GM06990 (cell line): Measurements from ENCODE around the gene ZBTB7C.
"Not testable (repeated sequence)": the region's sequence is repeated elsewhere in the genome, so short reads cannot be mapped to it uniquely, and the experiment has no call there.

Source experiments
- DNase-seq: peaks from one replicate; pipeline ENCODE4 v3.0.0-alpha.2; 2011; ENCODE audit not compliant: insufficient read length; ENCODE audit errors: extremely low read depth
- H3K27me3 ChIP-seq: replicated peaks from 2 replicates; pipeline ENCODE4 v1.6.0; 2011; ENCODE audit warnings: low read length; ENCODE audit not compliant: control insufficient read depth, insufficient read depth
- H3K36me3 ChIP-seq: 2 replicates; pipeline ENCODE4 v1.5.1; 2011; ENCODE audit warnings: low read length; ENCODE audit not compliant: control insufficient read depth, insufficient read depth
- H3K4me3 ChIP-seq: replicated peaks from 2 replicates; pipeline ENCODE4 v1.5.1; 2011; ENCODE audit warnings: low read depth, mild to moderate bottlenecking, control low read depth, low read length
- CTCF ChIP-seq: IDR thresholded peaks from 2 replicates; pipeline ENCODE4 v1.5.1; 2011; ENCODE audit warnings: low read length, control low read depth, mild to moderate bottlenecking, inconsistent platforms; ENCODE audit not compliant: insufficient read depth, poor library complexity, severe bottlenecking

The ZBTB7C gene

GRCh38 chr18:48292229-48292628, 117.0 kb downstream of the ZBTB7C start:
- DNase-seq, result no peak
- no peak overlapping the region for H3K4me3 ChIP-seq
- no peak for TF ChIP-seq CTCF
- no peaks in the 10 kb centered on the region for H3K36me3 ChIP-seq
- no peaks in the 10 kb centered on the region for H3K27me3 ChIP-seq

- H3K36me3 ChIP-seq, result no peaks in the 10 kb centered on the region
- TF ChIP-seq CTCF, result no peak
- no peaks in the 10 kb centered on the region for H3K27me3 ChIP-seq
- no peak overlapping the region for H3K4me3 ChIP-seq
- no peak for DNase-seq
Observed at GRCh38 chr18:48290162-48290926, 118.8 kb downstream of the ZBTB7C start.

- TF ChIP-seq CTCF, result no peak
- Histone ChIP-seq H3K27me3 (no peaks in the 10 kb centered on the region), H3K4me3 (no peak overlapping the region), H3K36me3 (no peaks in the 10 kb centered on the region)
- DNase-seq, result no peak
Observed at GRCh38 chr18:48284743-48285142, 124.4 kb downstream of the ZBTB7C start.

GRCh38 chr18:48284011-48284410, 125.2 kb downstream of the ZBTB7C start:
- not testable (repeated sequence) for H3K27me3 ChIP-seq, DNase-seq, H3K4me3 ChIP-seq, H3K36me3 ChIP-seq

GRCh38 chr18:48281460-48281859, 127.7 kb downstream of the ZBTB7C start:
- not testable (repeated sequence) for H3K27me3 ChIP-seq, H3K36me3 ChIP-seq, DNase-seq, H3K4me3 ChIP-seq

GRCh38 chr18:48279312-48279711, 129.9 kb downstream of the ZBTB7C start:
- DNase-seq, result no peak
- no peak for TF ChIP-seq CTCF
- Histone ChIP-seq H3K27me3 (no peaks in the 10 kb centered on the region), H3K4me3 (no peak overlapping the region), H3K36me3 (no peaks in the 10 kb centered on the region)

- TF ChIP-seq CTCF, result no peak
- Histone ChIP-seq H3K36me3 (no peaks in the 10 kb centered on the region), H3K4me3 (no peak overlapping the region), H3K27me3 (no peaks in the 10 kb centered on the region)
- no peak for DNase-seq
Observed at GRCh38 chr18:48278081-48278480, 131.1 kb downstream of the ZBTB7C start.
